Adrenal gland (tissue), 12 donors: Measurements from ENCODE around the gene GEMIN2. TPM values are rescaled to one million over a fixed set of nuclear protein-coding genes. Genes with fewer than 3 reads are reported as not detected.

Experiments used
- DNase-seq, 7 donors: peaks; one replicate each; pipeline ENCODE4 v3.0.0-alpha.2; 2019 to 2020
- H3K27ac ChIP-seq, 5 donors: fragments of 200-600 bp; sonication (generic) in 4 of 5; 1 replicate in 3 of 5; 2 replicates in 2 of 5; pipeline versions ENCODE4 v1.5.1 to v1.8.0; 2016 to 2020; ENCODE audit warnings: mild to moderate bottlenecking in 1 of 5
- H3K27me3 ChIP-seq: fragments of 200-600 bp; 2 replicates; pipeline ENCODE4 v1.8.0; 2021
- H3K36me3 ChIP-seq, 2 donors: fragments of 200-600 bp; replicated peaks in 1 of 2; 1 replicate in 1 of 2; 2 replicates in 1 of 2; pipeline versions ENCODE4 v1.5.1 to v1.8.0; 2018 to 2022
- H3K4me1 ChIP-seq, 2 donors: fragments of 200-600 bp; replicated peaks in 1 of 2; 1 replicate in 1 of 2; 2 replicates in 1 of 2; pipeline versions ENCODE4 v1.5.1 to v1.8.0; 2018 to 2021
- H3K4me3 ChIP-seq, 4 donors: fragments of 200-600 bp; sonication (generic) in 3 of 4; one replicate each; pipeline ENCODE4 v1.5.1; 2016 to 2018
- H3K9me3 ChIP-seq, 3 donors: fragments of 200-600 bp; sonication (generic) in 1 of 3; replicated peaks in 1 of 3; 1 replicate in 2 of 3; 2 replicates in 1 of 3; pipeline versions ENCODE4 v1.5.1 to v1.8.0; 2016 to 2021
- CTCF ChIP-seq, 6 experiments: fragments of 450-650 bp in 4 of 6; fragments of 200-600 bp in 2 of 6; sonication (generic) in 1 of 6; IDR thresholded peaks; 1 replicate in 5 of 6; 2 replicates in 1 of 6; pipeline versions ENCODE4 v1.5.1 to v1.8.0; 2016 to 2021; ENCODE audit warnings: antibody characterized with exemption in 6 of 6, mild to moderate bottlenecking in 2 of 6, moderate library complexity in 1 of 6
- POLR2A ChIP-seq, 2 donors: fragments of 450-650 bp; IDR thresholded peaks; one replicate each; pipeline ENCODE4 v1.6.1; 2017; ENCODE audit warnings: antibody characterized with exemption in 2 of 2, mild to moderate bottlenecking in 2 of 2, moderate library complexity in 1 of 2
- WGBS, 4 donors: extraction: QIAGEN DNeasy Blood & Tissue Kit in 2 of 4; methylation state at CpG; one replicate each; pipeline versions ENCODE4 v1.1.5 to v1.1.7; 2013 to 2017; 5-methylcytosine and 5-hydroxymethylcytosine counted together
- intact Hi-C, 2 donors: fragments of 100-400 bp; cut with DNase I; formaldehyde crosslinking; loops; one replicate each; pipeline versions ENCODE4 v1.14.1 to v1.15.0; 2022 to 2023
- polyA plus RNA-seq, 3 donors: library from polyadenylated mRNA; stranded (reverse); fragments of 200-250 nt in 2 of 3; fragments of 350-450 nt in 1 of 3; fragmentation: Illumina TruSeq in 1 of 3; extraction: RNeasy Lipid Tissue Mini Kit (QIAGEN cat#74804) in 1 of 3; gene quantifications; one replicate each; pipeline ENCODE4 v1.2.3, GENCODE V29; 2013 to 2014
- total RNA-seq, 9 donors: library from RNA; depleted of rRNA in 4 of 9; stranded (reverse); fragments of >200 nt in 4 of 9; fragments of 120-200 nt in 1 of 9; fragmentation: NEBNext Ultra II Directional in 1 of 9; extraction: Animal tissue kit (Norgen Biotek cat#: 25700) in 1 of 9; gene quantifications; one replicate each; pipeline versions ENCODE4 v1.1.0 to v1.2.4, GENCODE V29; 2013 to 2023
- donor health status: healthy with polysubstance abuse.
- donor health status: Bipolar disorder and iron deficiency.
- donor health status: DM: yes; HTN: yes; CAD: no.
- donor health status: DM: no; HTN: no; CAD: no.
- donor health status: DM: no; HTN: no; CAD: no.
- donor health status: DM: yes; HTN: yes; CAD: no.

GEMIN2 gene
- total and polyA plus RNA-seq, 12 donors: 1.1 to 21.2 (median 10.1) TPM

GRCh38 chr14:39071096-39071495 lies 43.0 kb upstream of the GEMIN2 start:
- Histone ChIP-seq H3K27ac (no peak overlapping the region), H3K4me1 (peaks cover 0 to 4% of the 10 kb centered on the region in 2 donors), H3K27me3 (no peaks in the 10 kb centered on the region), H3K9me3 (no peaks in the 10 kb centered on the region), H3K4me3 (no peak overlapping the region), H3K36me3 (peaks cover 0 to 48% of the 10 kb centered on the region in 2 donors)
- 94 to 98% (median 95%) methylated on average over 2 of the region's 2 CpGs for WGBS, 4 donors
- intact Hi-C loops: no loop called here
- no peak for DNase-seq
- no peak for TF ChIP-seq CTCF (IDR thresholded peaks at IDR 0.05)
- no peak for TF ChIP-seq POLR2A (IDR thresholded peaks at IDR 0.05)

DNA sequence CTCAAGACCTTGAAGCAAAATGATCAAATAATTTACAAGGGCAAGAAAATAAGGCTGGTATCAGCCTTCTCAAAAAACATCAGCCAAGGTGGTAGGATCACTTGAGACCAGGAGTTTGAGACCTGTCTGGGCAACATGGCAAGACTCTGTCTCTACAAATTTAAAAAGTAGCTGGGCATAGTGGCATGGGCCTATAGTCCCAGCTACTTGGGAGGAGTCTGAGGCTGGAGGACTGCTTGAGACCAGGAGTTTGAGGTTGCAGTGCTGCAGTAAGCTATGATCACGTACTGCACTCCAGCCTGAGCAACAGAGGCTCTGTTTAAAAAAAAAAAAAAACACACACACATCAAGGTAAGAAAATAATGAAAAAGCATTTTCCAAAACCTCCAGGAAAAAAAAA lies 33.2 kb upstream of the GEMIN2 start:
- peaks cover 0 to 58% of the 10 kb centered on the region in 2 donors for H3K36me3 ChIP-seq
- intact Hi-C loops: no loop called here

GRCh38 chr14:39083127-39083526 lies 31.0 kb upstream of the GEMIN2 start:
- intact Hi-C loops: no loop called here
- H3K36me3 ChIP-seq: peaks cover 0 to 60% of the 10 kb centered on the region in 2 donors
- no peak for DNase-seq

More for the DNA sequence above, 33.2 kb upstream of the GEMIN2 start:
- no peak overlapping the region for H3K4me3 ChIP-seq
- H3K9me3 ChIP-seq: no peaks in the 10 kb centered on the region
- DNase-seq: no peak
- 91 to 94% (median 92%) methylated on average over 1 of the region's 1 CpG for WGBS, 4 donors
- no peak overlapping the region for H3K27ac ChIP-seq
- H3K27me3 ChIP-seq: no peaks in the 10 kb centered on the region
- TF ChIP-seq POLR2A (IDR thresholded peaks at IDR 0.05) (no peak), CTCF (IDR thresholded peaks at IDR 0.05) (no peak)
- H3K4me1 ChIP-seq: no peaks in the 10 kb centered on the region

GRCh38 chr14:39085933-39086332 lies 28.2 kb upstream of the GEMIN2 start:
- intact Hi-C loops: no loop called here
- no peaks in the 10 kb centered on the region for H3K27me3 ChIP-seq
- H3K4me1 ChIP-seq: no peaks in the 10 kb centered on the region
- no peak overlapping the region for H3K4me3 ChIP-seq
- peaks cover 0 to 71% of the 10 kb centered on the region in 2 donors for H3K36me3 ChIP-seq
- WGBS, 4 donors: 91 to 97% (median 93%) methylated on average over 7 of the region's 7 CpGs
- TF ChIP-seq POLR2A (IDR thresholded peaks at IDR 0.05) (no peak), CTCF (IDR thresholded peaks at IDR 0.05) (no peak)
- DNase-seq: no peak
- no peak overlapping the region for H3K27ac ChIP-seq
- H3K9me3 ChIP-seq: no peaks in the 10 kb centered on the region

More at GRCh38 chr14:39083127-39083526, 31.0 kb upstream of the GEMIN2 start:
- TF ChIP-seq POLR2A (IDR thresholded peaks at IDR 0.05): no peak
- no peak for TF ChIP-seq CTCF (IDR thresholded peaks at IDR 0.05)
- H3K27me3 ChIP-seq: no peaks in the 10 kb centered on the region
- no peak overlapping the region for H3K27ac ChIP-seq
- 74 to 78% (median 74%) methylated on average over 5 of the region's 5 CpGs for WGBS, 4 donors
- no peak overlapping the region for H3K4me3 ChIP-seq
- no peaks in the 10 kb centered on the region for H3K4me1 ChIP-seq
- no peaks in the 10 kb centered on the region for H3K9me3 ChIP-seq
